ENCODE results near the gene CAPNS2.

The CAPNS2 gene

GRCh38 chr16:55574811-55575210 lies 8.3 kb downstream of the CAPNS2 start:
- Histone ChIP-seq H2AK5ac (ENCODE audit: low read length, severe bottlenecking) (no peak overlapping the region), H3K27ac (ENCODE audit: low read length, poor library complexity, severe bottlenecking) (no peak overlapping the region), H4K91ac (ENCODE audit: low read length) (no peak overlapping the region), H2AFZ (ENCODE audit: low read depth, low read length) (no peak overlapping the region), H3K9me3 (ENCODE audit: control insufficient read depth, low read length) (no peaks in the 10 kb centered on the region), H3K36me3 (ENCODE audit: control insufficient read depth in 1 of 2, insufficient read depth in 2 of 2, low read depth in 1 of 2, low read length in 2 of 2) (peaks cover 0 to 51% of the 10 kb centered on the region in 2 experiments), H3K27me3 (ENCODE audit: control insufficient read depth in 1 of 2, insufficient read depth in 1 of 2, low read length in 2 of 2) (no peaks in the 10 kb centered on the region), H4K8ac (ENCODE audit: low read length) (no peak overlapping the region), H3K4me1 (ENCODE audit: control insufficient read depth, insufficient read depth, low read depth, low read length) (no peaks in the 10 kb centered on the region), H3K9ac (ENCODE audit: low read length) (no peak overlapping the region), H3K14ac (ENCODE audit: low read length in 2 of 2) (no peak overlapping the region), H3K4ac (ENCODE audit: low read depth in 1 of 2, low read length in 2 of 2) (no peak overlapping the region), H3K79me1 (replicated peaks; ENCODE audit: low read length, poor library complexity, severe bottlenecking) (no peaks in the 10 kb centered on the region), H2BK15ac (ENCODE audit: low read depth, poor library complexity, severe bottlenecking) (no peak overlapping the region), H3K23ac (ENCODE audit: low read length in 2 of 2) (no peak overlapping the region), H2BK12ac (ENCODE audit: low read length in 2 of 2) (no peak overlapping the region), H3K18ac (ENCODE audit: low read depth in 1 of 2, low read length in 2 of 2) (no peak overlapping the region), H2BK120ac (ENCODE audit: low read depth, low read length) (no peak overlapping the region), H2BK5ac (ENCODE audit: low read depth, low read length, poor library complexity, severe bottlenecking) (no peak overlapping the region), H3K4me2 (ENCODE audit: low read length, poor library complexity, severe bottlenecking) (no peak overlapping the region), H3K4me3 (ENCODE audit: insufficient read depth in 1 of 2, low read depth in 1 of 2, low read length in 2 of 2) (no peak overlapping the region)
- WGBS: 83% methylated on average over 1 of the region's 2 CpGs
- DNase-seq: no peak

- H3K36me3 ChIP-seq (ENCODE audit: control insufficient read depth in 1 of 2, insufficient read depth in 2 of 2, low read depth in 1 of 2, low read length in 2 of 2): peaks cover 0 to 58% of the 10 kb centered on the region in 2 experiments
- no peak overlapping the region for H2BK12ac ChIP-seq (ENCODE audit: low read length in 2 of 2)
- no peak overlapping the region for H3K18ac ChIP-seq (ENCODE audit: low read depth in 1 of 2, low read length in 2 of 2)
- no peak overlapping the region for H3K27ac ChIP-seq (ENCODE audit: low read length, poor library complexity, severe bottlenecking)
- no peak overlapping the region for H3K23ac ChIP-seq (ENCODE audit: low read length in 2 of 2)
- no peak overlapping the region for H2AK5ac ChIP-seq (ENCODE audit: low read length, severe bottlenecking)
- H3K27me3 ChIP-seq (ENCODE audit: control insufficient read depth in 1 of 2, insufficient read depth in 1 of 2, low read length in 2 of 2): no peaks in the 10 kb centered on the region
- DNase-seq: no peak
- no peak overlapping the region for H3K9ac ChIP-seq (ENCODE audit: low read length)
- H2AFZ ChIP-seq (ENCODE audit: low read depth, low read length): no peak overlapping the region
- H2BK5ac ChIP-seq (ENCODE audit: low read depth, low read length, poor library complexity, severe bottlenecking): no peak overlapping the region
- H3K9me3 ChIP-seq (ENCODE audit: control insufficient read depth, low read length): no peaks in the 10 kb centered on the region
- no peak overlapping the region for H4K91ac ChIP-seq (ENCODE audit: low read length)
- H3K14ac ChIP-seq (ENCODE audit: low read length in 2 of 2): no peak overlapping the region
- no peaks in the 10 kb centered on the region for H3K79me1 ChIP-seq (replicated peaks; ENCODE audit: low read length, poor library complexity, severe bottlenecking)
- no peak overlapping the region for H3K4ac ChIP-seq (ENCODE audit: low read depth in 1 of 2, low read length in 2 of 2)
- no peak overlapping the region for H2BK120ac ChIP-seq (ENCODE audit: low read depth, low read length)
- 91% methylated on average over 1 of the region's 1 CpG for WGBS
- H2BK15ac ChIP-seq (ENCODE audit: low read depth, poor library complexity, severe bottlenecking): no peak overlapping the region
- H3K4me3 ChIP-seq (ENCODE audit: insufficient read depth in 1 of 2, low read depth in 1 of 2, low read length in 2 of 2): no peak overlapping the region
- no peak overlapping the region for H4K8ac ChIP-seq (ENCODE audit: low read length)
- H3K4me2 ChIP-seq (ENCODE audit: low read length, poor library complexity, severe bottlenecking): no peak overlapping the region
- H3K4me1 ChIP-seq (ENCODE audit: control insufficient read depth, insufficient read depth, low read depth, low read length): no peaks in the 10 kb centered on the region
Measured at GRCh38 chr16:55575496-55575895, 9.0 kb downstream of the CAPNS2 start.

GRCh38 chr16:55576384-55576783 lies 9.9 kb downstream of the CAPNS2 start:
- WGBS: 98% methylated on average over 2 of the region's 2 CpGs
- H2AK5ac ChIP-seq (ENCODE audit: low read length, severe bottlenecking): no peak overlapping the region
- H2AFZ ChIP-seq (ENCODE audit: low read depth, low read length): no peak overlapping the region
- no peak overlapping the region for H3K4ac ChIP-seq (ENCODE audit: low read depth in 1 of 2, low read length in 2 of 2)
- peaks cover 0 to 65% of the 10 kb centered on the region in 2 experiments for H3K36me3 ChIP-seq (ENCODE audit: control insufficient read depth in 1 of 2, insufficient read depth in 2 of 2, low read depth in 1 of 2, low read length in 2 of 2)
- H2BK12ac ChIP-seq (ENCODE audit: low read length in 2 of 2): no peak overlapping the region
- no peak overlapping the region for H2BK15ac ChIP-seq (ENCODE audit: low read depth, poor library complexity, severe bottlenecking)
- H3K23ac ChIP-seq (ENCODE audit: low read length in 2 of 2): no peak overlapping the region
- no peak overlapping the region for H3K14ac ChIP-seq (ENCODE audit: low read length in 2 of 2)
- H3K4me3 ChIP-seq (ENCODE audit: insufficient read depth in 1 of 2, low read depth in 1 of 2, low read length in 2 of 2): no peak overlapping the region
- H4K91ac ChIP-seq (ENCODE audit: low read length): no peak overlapping the region
- H3K4me2 ChIP-seq (ENCODE audit: low read length, poor library complexity, severe bottlenecking): no peak overlapping the region
- no peaks in the 10 kb centered on the region for H3K4me1 ChIP-seq (ENCODE audit: control insufficient read depth, insufficient read depth, low read depth, low read length)
- no peak overlapping the region for H3K9ac ChIP-seq (ENCODE audit: low read length)
- DNase-seq: no peak
- no peaks in the 10 kb centered on the region for H3K27me3 ChIP-seq (ENCODE audit: control insufficient read depth in 1 of 2, insufficient read depth in 1 of 2, low read length in 2 of 2)
- H3K79me1 ChIP-seq (replicated peaks; ENCODE audit: low read length, poor library complexity, severe bottlenecking): no peaks in the 10 kb centered on the region
- H3K9me3 ChIP-seq (ENCODE audit: control insufficient read depth, low read length): no peaks in the 10 kb centered on the region
- no peak overlapping the region for H3K18ac ChIP-seq (ENCODE audit: low read depth in 1 of 2, low read length in 2 of 2)
- no peak overlapping the region for H4K8ac ChIP-seq (ENCODE audit: low read length)
- H2BK5ac ChIP-seq (ENCODE audit: low read depth, low read length, poor library complexity, severe bottlenecking): no peak overlapping the region
- no peak overlapping the region for H3K27ac ChIP-seq (ENCODE audit: low read length, poor library complexity, severe bottlenecking)
- H2BK120ac ChIP-seq (ENCODE audit: low read depth, low read length): no peak overlapping the region

- Histone ChIP-seq H4K91ac (ENCODE audit: low read length) (no peak overlapping the region), H4K8ac (ENCODE audit: low read length) (no peak overlapping the region), H3K27me3 (ENCODE audit: control insufficient read depth in 1 of 2, insufficient read depth in 1 of 2, low read length in 2 of 2) (no peaks in the 10 kb centered on the region), H3K9ac (ENCODE audit: low read length) (no peak overlapping the region), H3K4ac (ENCODE audit: low read depth in 1 of 2, low read length in 2 of 2) (no peak overlapping the region), H2BK5ac (ENCODE audit: low read depth, low read length, poor library complexity, severe bottlenecking) (no peak overlapping the region), H3K4me2 (ENCODE audit: low read length, poor library complexity, severe bottlenecking) (no peak overlapping the region), H2AK5ac (ENCODE audit: low read length, severe bottlenecking) (no peak overlapping the region), H3K36me3 (ENCODE audit: control insufficient read depth in 1 of 2, insufficient read depth in 2 of 2, low read depth in 1 of 2, low read length in 2 of 2) (peaks cover 0 to 79% of the 10 kb centered on the region in 2 experiments), H2BK15ac (ENCODE audit: low read depth, poor library complexity, severe bottlenecking) (no peak overlapping the region), H3K23ac (ENCODE audit: low read length in 2 of 2) (no peak overlapping the region), H3K18ac (ENCODE audit: low read depth in 1 of 2, low read length in 2 of 2) (no peak overlapping the region), H3K4me3 (ENCODE audit: insufficient read depth in 1 of 2, low read depth in 1 of 2, low read length in 2 of 2) (no peak overlapping the region), H2BK120ac (ENCODE audit: low read depth, low read length) (no peak overlapping the region), H3K9me3 (ENCODE audit: control insufficient read depth, low read length) (no peaks in the 10 kb centered on the region), H3K79me1 (replicated peaks; ENCODE audit: low read length, poor library complexity, severe bottlenecking) (no peaks in the 10 kb centered on the region), H2AFZ (ENCODE audit: low read depth, low read length) (no peak overlapping the region), H3K4me1 (ENCODE audit: control insufficient read depth, insufficient read depth, low read depth, low read length) (no peaks in the 10 kb centered on the region), H3K27ac (ENCODE audit: low read length, poor library complexity, severe bottlenecking) (no peak overlapping the region), H2BK12ac (ENCODE audit: low read length in 2 of 2) (no peak overlapping the region), H3K14ac (ENCODE audit: low read length in 2 of 2) (no peak overlapping the region)
- no peak for DNase-seq
- 93% methylated on average over 3 of the region's 3 CpGs for WGBS
Measured at GRCh38 chr16:55577887-55578286, 11.4 kb downstream of the CAPNS2 start.
